ENCODE results near the gene PITPNB. TPM values are rescaled to one million over a fixed set of nuclear protein-coding genes. Genes with fewer than 3 reads are reported as not detected.
A peak's percentile ranks its signal among the peaks of the same experiment; 100 is the strongest.

The PITPNB gene
- 40.0 TPM for polyA plus RNA-seq (ENCODE audit: insufficient read length)

DNA sequence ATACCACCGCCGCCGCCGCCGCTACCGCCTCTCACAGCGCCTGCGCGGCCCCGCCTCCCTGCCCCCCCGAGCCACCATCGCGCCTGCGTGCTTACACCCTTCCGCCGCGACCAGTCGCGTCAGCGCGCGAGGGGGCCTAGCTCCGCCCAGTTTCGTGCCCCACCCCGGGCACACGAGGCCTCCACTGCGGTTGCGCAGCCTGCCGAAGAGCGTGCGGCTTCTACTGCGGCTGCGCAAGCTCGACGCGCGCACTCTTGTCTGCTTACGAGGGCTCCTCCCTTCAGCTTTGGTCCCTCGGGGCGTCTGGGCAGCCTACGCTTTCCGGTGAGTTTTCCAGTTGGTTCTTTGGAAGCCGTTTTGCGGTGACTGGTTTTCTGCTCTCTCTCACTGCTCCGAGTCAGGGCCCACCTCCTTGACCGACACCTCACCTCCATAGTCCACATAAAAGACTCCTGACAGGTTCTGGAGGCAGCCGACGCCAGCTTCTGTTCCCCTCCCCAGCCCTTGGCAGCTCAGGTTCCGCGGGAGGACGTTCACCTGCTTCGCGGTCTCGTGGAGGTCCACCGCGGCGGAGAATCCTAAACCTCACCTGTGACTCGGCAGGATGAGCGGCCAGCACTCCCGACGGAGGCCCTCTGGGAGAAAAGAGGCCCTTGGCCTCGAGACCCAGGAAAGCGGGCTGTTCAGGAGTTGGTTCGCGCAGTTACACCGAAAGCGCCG is at the start of gene PITPNB:
PITPNB (minus strand) TSS at position 35 of the 720 bp plus-strand sequence. CDS start 65 bp downstream, outside the sequence.
- DNase-seq (ENCODE audit: low read depth): peak; percentile 92

DNA sequence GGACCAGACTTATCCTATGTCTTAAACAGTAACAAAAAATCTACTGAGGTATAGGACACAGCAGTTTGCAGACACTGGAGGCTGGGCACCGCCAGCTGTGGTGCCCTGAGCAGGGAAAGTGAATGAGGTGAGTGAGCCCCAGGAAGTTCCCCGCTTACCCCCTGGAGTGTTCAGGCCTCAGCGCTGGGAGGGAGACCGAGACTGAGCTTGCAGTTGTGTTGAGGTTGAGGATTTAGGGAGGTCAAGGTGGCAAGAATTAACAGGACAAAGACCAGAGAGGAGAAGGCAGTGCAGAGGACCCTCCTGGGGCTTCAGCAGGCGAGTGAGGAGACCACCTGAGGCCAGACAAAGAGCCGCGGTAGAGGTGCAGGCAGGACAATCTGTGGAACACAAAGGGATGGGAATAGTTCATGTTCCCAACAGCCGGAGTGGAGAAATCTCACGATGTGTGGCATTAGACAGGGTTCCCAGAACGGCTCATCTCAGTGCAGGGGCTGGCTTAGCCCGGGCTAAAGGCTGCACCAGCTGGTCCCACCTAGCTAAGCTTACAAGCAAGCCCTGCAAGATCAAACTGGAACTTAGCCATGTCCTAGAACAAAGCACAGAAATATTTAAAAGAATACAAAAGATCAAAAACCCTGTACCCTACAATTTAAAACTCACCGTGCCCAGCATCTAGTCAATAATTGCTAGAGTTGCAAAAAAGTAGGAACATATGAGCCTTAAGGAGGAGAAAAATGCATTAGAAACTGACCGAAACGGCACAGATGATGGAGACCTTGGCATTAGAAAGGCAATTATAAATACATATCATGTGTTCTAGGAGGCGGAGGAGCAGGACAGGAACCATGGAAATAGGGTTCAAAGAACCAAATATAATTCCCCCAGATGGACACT is 47.4 kb upstream of the PITPNB start:
- DNase-seq (ENCODE audit: low read depth): no peak

DNA sequence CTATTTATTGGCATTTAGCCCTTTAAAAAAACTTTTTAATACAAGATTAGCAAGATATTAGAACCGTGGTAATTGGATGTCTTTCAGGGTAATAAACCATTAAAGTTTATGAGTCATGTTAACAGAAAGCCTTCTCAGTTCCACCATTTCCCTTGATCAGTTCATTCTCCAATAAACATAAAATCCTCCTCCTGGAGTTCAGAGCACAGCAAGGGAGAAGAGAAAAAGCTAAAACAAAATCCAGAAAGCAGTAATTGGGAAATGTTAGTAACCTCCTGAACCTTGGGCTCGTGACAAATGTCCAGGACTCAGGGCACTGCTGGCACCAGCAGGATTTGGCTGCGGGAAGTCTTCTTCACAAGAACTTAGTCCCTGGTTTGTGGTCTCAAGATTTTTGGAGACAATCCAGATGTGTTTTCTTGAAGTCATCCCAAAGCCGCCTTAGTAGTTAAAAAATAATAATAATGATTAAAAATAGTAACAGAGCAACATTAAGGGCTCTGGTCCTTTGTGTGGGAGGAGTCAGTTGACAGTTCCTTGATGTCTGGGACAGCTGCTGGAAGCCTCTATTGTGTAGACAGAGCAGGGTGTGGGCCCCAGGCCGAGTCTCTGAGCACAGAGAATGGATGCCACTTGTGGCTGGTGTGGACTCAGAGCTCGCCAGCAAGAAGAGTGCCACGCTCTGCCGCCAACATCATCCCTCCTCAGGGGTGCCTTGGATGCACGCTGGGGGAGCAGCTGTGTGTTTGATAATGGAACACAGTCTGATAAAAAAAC is 43.4 kb upstream of the PITPNB start:
- DNase-seq (ENCODE audit: low read depth): no peak

DNA sequence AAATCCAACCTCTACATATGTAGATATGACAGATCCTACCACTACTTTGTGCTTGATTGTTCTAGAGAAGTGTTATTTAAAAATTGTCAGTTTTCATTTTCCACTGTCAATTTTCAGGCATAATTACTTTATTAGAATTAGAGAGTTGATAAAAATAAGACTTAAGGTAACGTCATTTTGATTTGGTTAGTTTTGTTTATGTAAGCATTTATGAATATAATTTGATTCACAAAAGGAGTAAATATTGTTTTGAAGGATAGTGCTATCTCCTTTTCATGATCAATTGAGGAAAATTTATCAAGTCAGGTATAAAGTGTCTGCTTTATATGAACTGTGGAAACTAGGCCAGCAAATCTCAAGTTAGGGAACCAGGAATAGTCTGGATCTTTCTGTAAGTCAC is 42.6 kb upstream of the PITPNB start:
- no peak for DNase-seq (ENCODE audit: low read depth)

DNA sequence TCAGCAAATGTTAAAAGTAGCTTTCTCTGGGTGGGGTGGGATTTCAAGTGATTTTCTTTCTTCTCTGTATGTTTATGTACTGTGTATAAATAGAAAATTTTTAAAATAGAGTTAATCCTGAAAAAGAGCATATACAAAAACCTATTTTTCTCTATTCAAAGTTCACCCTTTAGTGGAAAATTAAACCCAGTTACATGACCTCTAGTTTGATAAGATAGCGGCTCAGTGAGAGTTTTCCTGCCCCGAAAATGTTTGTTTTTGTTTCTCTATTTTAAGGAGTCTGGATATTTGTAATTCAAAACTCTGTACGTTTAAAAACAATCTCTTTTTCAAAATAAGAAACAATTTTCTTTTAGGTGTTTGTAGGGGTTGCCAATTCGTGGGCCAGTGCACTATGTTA is 42.1 kb upstream of the PITPNB start:
- no peak for DNase-seq (ENCODE audit: low read depth)

DNA sequence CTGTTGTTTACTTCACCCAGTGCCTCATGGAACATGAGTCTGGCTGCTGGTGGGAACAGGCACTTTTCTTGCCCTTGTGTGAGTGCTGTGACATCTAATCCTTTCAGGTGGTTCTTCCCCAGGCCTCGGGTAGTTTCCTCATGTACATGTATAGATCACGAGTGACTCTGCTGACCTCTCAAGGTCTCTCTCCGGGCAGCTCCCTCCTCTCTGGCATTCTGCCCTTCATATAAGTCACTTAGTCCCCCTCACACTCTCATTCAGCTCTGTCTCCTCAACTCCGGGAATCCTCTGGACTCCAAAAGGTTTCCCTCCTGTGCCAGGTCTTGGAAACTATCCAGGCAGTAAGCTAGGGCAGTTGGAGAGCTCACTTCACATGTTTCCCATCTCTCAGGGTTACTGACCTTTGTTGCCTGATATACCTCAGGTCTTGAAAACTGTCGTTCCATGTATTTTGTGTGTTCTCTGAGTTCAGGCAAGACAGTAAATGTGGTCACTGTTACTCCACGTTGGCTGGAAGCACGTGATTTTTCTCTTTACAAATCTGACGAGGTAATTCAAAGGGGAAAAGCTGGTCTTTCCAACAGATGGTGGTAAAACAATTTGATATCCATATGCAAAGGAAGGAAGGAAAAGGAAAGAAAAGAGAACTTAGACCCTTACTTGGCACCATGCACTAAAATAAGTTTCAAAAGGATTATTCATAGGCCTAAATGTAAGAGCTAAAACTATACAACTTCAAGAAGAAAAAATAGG is 40.5 kb upstream of the PITPNB start:
- no peak for DNase-seq (ENCODE audit: low read depth)

DNA sequence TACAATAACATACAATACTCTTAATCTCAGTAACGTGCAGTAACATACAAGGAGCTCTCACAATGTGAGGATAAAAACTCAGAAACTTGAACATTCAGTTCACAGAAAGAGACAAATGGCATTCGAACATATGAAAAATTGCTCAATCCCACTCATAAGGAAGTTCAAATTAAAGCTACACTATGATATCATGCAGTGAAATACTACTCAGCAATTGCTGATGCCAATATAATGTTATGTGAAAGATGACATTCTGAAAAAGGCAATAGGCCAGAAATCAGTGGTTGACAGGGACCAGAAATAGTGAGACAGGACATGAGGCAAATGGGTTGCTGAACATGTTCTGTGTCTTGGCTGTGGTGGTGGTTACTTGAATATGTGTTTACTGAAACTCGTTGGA is 33.7 kb upstream of the PITPNB start:
- DNase-seq (ENCODE audit: low read depth): no peak

DNA sequence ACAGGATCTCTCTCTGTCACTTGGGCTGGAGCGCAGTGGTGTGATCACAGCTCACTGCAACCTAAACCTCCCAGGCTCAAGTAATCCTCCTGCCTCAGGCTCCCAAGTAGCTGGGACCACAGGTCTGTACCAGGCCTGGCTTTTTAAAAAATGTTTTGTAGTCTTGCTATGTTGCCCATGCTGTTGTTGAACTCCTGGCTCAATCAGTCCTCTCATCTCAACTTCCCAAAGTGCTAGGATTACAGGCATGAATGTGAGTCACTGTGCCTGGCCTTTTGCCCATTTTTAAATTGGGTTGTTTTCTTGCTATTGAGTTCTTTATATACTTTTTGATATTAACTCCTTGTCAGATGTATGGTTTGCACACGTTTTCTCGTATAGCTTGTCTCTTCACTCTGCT is 33.0 kb upstream of the PITPNB start:
- no peak for DNase-seq (ENCODE audit: low read depth)

DNA sequence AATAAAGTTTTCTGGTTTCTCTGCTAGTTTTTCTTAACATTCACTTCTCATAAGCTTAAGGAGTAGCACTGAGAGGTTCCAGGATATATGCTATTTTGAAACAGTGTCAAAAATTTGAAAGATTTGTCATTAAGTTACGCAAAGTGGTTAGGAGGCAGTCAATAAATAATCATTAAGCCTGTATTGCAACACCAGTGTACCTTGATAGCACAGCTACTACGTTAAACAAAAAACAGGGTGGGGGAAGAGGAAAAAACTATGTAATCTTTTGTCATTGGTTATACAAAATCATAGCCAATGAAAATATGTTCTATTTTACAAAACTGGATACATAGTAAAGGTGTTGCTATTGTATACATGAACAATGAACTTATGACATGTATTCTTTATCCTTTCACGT is 30.4 kb upstream of the PITPNB start:
- DNase-seq (ENCODE audit: low read depth): no peak

DNA sequence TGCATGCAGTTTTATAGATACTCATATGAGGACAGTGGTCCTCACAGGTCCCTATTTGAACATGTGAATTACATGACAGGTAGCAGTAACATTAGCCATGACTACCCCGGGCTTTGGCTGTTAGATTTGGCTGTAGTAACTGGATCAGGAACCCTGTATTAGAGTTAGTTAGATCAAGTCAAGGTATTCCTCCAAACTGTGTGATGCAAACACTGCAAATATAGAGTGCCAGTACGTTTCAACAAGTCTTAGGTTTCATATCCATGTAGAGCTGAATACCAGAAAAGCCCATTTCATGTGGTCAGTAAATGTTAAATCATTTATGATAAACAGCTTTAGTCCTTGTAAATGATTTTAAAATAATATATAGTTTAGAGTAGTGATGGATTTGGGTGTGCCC is 29.5 kb upstream of the PITPNB start:
- no peak for DNase-seq (ENCODE audit: low read depth)

DNA sequence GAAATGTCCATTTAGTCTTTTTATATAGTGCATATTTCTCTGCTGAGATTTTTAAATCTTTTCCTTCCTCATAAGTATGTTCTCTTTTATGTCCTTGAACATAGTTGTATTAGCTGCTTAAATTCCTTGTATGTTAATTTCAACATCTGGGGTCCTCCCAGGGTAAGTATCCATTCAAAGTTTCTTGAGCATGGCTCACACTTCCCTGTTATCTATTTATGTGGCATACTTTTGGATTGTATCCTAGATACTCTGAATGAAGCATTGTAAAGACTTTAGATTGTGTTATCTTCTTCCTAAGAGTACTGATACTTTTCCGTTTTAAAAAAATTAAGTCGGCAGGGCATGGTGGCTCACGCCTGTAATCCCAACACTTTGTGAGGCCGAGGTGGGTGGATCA is 28.4 kb upstream of the PITPNB start:
- no peak for DNase-seq (ENCODE audit: low read depth)

DNA sequence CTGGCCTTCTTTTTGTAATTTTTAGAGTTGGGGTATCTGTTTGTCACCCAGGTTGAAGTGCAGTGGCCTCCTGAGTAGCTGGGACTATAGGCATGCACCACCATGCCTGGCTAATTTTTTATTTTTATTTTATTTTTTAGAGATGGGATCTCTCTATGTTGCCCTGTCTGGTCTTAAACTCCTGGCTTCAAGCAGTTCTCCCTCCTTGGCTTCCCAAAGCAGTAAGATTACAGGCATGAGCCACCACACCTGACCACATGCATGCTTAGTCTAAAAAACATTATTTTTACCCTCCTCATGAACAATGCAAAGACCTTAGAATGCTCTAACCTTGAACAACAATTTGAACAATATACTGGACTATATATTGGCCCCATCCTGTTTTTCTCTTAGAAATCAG is 22.1 kb upstream of the PITPNB start:
- DNase-seq (ENCODE audit: low read depth): no peak

DNA sequence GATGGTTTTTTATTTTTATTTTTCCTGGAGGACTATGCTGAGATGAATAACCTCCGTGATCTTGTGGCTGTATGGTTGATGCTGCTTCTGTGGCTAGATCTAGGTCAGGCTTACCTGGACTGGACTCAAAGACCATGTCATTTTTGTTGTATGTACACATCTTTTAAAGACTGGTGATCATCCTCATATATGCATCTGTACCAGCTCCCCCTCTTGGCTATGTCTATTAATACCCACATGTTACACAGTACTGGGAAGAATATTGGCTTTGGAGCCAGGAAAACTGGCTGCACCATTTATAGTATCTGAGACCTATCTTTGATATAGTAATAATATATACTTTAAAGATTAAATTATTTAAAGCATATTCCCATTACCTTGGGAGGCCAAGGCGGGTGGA is 18.4 kb upstream of the PITPNB start:
- no peak for DNase-seq (ENCODE audit: low read depth)

DNA sequence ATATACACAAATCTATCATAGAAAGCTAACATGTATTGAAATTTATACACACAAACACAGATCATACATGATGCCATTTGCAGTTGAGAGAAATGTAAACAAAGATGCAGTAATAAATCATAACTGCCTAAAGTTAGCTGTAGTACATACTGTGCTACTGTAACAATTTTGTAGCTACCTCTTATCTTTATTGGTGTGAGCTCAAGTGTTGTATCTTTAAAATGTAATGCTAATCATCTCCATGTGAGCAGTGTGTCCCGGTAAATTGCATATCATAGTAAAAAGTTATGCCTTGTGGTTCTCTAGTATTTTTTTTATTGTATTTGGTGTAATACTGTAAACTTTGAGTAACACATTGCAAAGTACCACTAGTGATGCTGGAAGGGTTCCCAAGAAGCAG is 16.8 kb upstream of the PITPNB start:
- DNase-seq (ENCODE audit: low read depth): no peak

DNA sequence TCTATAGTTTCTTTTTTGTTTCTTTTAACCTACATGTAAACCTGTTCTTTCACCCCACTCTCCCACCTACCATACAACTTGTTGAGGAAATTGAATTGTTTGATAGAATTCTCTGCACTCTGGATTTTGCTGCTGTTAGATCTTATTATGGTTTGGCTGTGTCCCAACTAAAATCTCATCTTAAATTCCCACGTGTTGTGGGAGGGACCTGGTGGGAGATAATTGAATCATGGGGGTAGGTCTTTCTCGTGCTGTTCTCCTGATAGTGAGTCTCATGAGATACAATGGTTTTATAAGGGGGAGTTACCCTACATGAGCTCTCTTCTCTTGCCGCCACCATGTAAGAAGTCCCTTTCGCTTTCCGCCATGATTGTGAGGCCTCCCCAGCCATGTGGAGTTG is 15.0 kb upstream of the PITPNB start:
- no peak for DNase-seq (ENCODE audit: low read depth)

DNA sequence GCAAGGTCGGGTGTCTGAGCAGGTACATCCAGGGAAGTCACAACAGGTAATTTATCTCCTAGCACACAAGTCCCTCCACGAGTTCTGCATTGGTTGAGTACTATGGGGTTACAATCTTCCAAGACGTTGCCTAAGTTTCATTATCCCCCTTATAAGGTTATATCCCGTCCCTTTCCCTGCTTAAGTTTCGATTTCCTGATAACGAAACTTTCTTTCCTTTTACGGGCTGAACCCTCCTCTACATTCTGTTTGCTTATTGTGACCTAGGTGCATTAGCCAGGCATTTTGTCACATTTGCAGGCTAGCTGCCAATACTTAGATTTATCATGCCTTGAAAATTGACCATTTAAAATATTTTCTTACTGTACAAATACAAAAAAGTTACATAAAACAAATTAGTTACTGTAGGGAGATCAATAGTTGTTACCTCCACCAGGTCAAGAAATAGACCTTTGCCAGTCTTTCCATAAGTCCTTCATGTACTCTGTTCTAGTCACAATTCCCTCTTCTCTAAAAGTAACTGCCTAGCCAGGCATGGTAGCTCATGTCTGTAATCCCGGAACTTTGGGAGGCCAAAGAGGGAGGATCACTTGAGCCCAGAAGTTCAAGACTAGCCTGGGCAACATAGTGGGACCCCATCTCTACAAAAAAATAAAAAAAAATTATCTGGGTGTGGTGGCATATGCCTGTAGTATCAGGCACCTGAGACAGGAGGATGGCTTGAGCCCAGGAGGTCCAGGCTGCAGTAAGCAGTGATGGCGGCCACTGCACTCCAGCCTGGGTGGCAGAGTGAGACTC is 14.3 kb upstream of the PITPNB start:
- DNase-seq (ENCODE audit: low read depth): no peak

DNA sequence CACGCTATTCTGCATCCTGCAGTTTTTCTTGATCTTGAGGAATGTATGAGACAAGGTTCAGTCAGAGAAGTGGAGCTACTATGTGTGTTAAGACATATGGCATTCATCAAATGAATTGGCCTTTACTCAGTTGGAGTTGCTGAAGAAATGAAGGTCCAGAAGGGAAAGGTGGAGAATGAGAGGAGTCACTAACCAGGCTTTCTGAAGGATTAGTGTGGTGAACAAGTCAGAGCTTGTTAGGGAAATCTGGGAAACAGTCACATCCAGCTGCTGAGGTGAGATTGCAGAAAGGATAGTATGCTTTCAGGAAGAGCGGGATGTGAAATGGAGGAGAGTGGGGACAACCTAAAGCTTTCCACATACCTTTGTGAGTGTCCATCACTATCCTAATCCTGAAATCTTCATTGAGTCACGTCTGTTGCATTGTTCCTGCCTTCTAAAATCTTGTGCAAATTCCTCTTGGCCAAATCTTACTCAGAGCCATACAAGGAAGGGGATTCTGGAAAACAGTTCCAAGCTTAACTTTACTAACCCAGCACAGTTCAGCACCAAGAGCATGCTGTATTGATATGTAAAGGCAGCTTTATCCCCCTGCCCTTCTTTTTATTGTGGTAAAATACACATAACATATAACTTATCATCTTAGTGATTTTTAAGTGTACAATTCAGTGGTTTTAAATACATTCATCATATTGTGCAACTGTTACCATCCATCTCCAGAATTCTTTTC is 11.4 kb upstream of the PITPNB start:
- no peak for DNase-seq (ENCODE audit: low read depth)

DNA sequence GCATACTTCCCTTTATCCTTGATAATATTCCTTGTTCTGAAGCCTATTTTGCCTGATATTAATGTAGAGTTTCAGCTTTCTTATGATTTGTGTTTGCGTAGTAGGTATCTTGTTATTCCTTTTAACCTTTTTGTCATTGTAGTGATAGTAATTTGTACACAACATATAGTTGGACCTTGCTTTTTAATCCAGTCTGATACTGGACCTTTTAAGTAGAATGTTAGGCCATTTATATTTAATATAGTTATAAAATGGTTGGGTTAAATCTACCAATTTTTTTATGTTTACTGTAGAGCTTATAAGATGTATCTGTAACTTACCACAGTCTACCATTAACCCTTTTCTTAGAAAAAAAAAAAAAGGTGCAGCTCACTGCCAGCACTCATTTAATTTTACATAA is 8.6 kb upstream of the PITPNB start:
- DNase-seq (ENCODE audit: low read depth): no peak

DNA sequence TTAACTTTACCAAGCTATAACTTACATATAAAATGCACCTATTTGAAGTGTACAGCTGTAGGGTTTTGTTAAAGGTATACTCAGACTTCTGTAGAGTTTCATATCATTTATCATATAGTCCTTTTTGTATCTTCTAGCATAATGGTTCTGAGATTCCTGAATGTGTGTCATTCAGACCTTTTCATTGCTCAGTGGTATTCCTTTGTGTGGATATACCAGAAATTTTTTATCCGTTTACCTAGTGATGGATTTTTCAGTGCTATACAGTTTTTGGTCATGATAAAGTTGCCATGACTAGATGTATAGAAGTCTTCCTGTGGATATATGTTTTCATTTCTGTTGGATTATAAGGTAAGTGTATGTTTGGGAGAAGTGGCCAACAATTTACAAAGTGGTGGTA is 6.3 kb upstream of the PITPNB start:
- DNase-seq (ENCODE audit: low read depth): no peak
